HL-60 (cell line): ENCODE data around the gene SPEN.

Experiments
- DNase-seq, 2 experiments: peaks; one replicate each; pipeline ENCODE4 v3.0.0-alpha.2; 2010 to 2020; ENCODE audit warnings: low read depth in 1 of 2, low spot score in 1 of 2
- H3K27ac ChIP-seq: fragments of 250-450 bp; sonication (Bioruptor Pico); replicated peaks from 2 replicates; pipeline ENCODE4 v1.5.1; 2020; ENCODE audit warnings: mild to moderate bottlenecking, moderate library complexity
- H3K27me3 ChIP-seq: fragments of 250-450 bp; sonication (Bioruptor Pico); 2 replicates; pipeline ENCODE4 v1.5.1; 2021; ENCODE audit warnings: mild to moderate bottlenecking, moderate library complexity; ENCODE audit not compliant: insufficient read depth, poor library complexity, severe bottlenecking
- H3K4me3 ChIP-seq: replicated peaks from 2 replicates; pipeline ENCODE4 v1.5.1; 2011; ENCODE audit warnings: mild to moderate bottlenecking, control low read depth, low read length; ENCODE audit not compliant: insufficient read depth
- GABPA ChIP-seq: IDR thresholded peaks from 2 replicates; pipeline ENCODE4 v1.6.1; 2012; ENCODE audit warnings: low read depth
- POLR2AphosphoS5 ChIP-seq: IDR thresholded peaks from 2 replicates; pipeline ENCODE4 v1.6.1; 2012; ENCODE audit warnings: low read depth
- SPI1 ChIP-seq: IDR thresholded peaks from 2 replicates; pipeline ENCODE4 v1.6.1; 2012; ENCODE audit warnings: low read depth, mild to moderate bottlenecking, borderline replicate concordance
- TF ChIP-seq, protein P1 (sequence below): IDR thresholded peaks from 2 replicates; pipeline ENCODE4 v1.6.1; 2012; ENCODE audit warnings: low read depth; ENCODE audit not compliant: insufficient replicate concordance
- TF ChIP-seq, protein P2 (sequence below): IDR thresholded peaks from one replicate; pipeline ENCODE4 v1.5.1; 2011; ENCODE audit warnings: low read length, control low read depth, inconsistent platforms; ENCODE audit not compliant: insufficient read depth

SPEN gene

DNA sequence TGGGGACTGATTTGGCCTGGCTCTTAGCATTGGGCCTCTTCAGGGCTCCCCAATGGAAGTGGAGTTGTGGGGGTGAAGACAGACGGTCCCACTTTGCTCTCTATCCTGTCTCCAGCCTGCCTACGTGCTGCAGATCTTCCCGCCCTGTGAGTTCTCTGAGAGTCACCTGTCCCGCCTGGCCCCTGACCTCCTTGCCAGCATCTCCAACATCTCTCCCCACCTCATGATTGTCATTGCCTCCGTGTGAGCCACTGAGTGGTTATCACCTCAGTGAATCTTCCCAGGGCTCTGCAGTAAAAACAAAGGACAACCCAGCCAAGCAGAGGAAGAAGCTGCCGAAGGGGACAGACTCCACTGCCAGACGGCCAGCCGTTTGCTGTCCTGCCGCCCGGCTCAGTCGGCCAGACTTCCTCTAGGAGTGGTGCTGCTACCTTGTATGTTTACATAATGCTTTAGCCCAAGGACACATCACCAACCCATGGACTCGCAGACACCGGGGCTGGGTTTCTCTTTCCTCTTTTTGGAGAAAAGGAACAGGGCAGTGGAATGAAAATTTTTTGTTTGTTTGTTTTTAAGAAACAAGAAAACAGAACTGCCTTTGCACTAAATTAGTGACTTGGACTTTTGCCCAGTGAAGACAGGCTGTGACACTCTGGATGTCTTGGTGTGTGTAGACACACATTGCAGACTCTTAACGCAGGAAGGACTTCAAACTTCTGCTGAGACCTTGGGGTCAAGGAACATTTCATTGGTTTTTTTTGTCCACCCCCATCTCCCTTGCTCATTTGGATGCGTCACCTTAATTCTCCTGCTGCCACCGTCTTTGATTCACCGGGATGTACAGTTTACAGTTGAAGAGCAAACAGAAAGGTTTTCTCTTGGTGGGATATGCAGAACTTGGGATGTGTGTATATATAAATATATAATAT lies 91.9 kb downstream of the SPEN start:
- H3K27ac ChIP-seq: no peak overlapping the region
- no peak overlapping the region for H3K4me3 ChIP-seq
- no peak for DNase-seq
- no peaks in the 10 kb centered on the region for H3K27me3 ChIP-seq
- peak; percentile 19; the same call in 1 of the 2 replicates for TF ChIP-seq POLR2AphosphoS5
- TF ChIP-seq SPI1: no peak

DNA sequence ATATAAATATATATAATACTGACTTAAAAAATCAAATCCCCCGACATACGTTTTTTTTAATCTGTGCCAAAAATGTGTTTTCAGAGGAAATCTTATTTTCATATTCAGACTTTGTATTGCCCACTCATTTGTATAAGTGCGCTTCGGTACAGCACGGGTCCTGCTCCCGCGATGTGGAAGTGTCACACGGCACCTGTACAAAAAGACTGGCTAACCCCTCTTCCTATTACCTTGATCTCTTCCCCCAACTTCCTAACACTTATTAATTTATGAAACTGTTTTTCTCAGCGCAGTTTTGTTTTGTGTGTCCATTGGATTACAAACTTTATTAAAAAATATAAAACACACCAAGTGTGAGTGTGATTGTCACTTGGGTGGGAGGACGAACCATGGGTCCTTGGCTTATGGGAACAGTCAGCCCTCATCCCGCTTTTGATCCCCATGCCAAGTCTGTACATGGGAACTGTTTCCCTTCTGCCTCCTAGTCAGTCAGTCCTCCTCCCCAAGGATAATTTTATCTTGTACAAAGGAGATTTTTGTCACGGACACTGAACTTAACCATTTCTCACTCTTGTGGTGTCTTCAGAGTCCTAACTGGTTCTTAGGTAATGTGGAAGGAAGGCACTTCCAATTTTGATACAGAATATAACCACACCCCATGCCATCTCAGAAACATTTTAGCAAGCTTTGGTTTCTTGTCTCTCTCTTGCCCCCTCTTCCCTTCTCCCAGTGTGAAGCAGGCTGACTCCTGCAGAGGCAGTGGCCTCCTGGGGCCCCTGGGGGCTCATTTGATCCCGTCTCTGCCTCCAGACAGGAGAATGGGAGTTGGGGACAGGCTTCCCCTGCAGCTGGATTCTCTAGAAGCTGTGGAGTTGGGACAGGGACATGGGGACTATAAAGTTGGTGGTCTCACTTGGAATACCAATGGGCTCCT lies 92.9 kb downstream of the SPEN start:
- no peak for DNase-seq

DNA sequence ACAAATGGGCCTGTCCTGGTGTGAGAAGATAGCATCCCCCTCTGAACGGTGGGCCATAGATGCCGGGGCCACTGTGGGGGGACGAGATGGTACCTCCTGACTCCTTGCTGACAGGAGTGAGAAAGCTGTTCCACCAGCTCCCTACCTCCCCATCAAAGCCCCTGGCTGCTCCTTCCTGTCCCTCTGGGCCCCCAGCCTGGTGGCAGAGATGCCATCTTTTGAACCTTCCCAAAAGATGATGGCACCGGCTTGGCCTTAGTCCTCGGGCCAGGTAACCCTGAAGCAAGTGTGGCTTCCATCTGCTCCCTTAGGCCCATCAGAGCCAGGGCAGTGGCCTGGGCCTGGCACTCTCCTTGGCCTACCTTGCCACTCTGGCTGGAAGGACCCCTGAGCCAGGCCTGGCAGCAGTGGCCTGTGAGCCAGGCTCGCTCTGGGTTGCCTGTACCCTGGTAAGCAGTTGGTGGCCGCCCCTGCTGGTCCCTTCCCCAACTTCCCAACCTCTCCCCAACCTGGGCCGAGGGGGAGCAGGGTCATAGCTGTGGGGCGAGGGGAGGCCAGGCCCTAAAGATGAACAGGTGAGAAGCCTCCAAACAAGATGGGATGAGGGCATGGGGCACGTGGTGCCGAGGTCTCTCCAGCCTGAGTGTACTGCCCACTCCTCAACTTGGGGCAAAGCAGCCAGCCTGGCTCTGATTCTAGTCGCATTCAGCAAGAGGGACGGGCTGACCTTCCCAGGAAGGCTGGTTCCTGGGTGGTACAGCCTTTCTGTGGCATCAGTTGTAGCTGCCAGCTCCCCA lies 93.7 kb downstream of the SPEN start:
- Histone ChIP-seq H3K27me3 (no peaks in the 10 kb centered on the region), H3K27ac (no peak overlapping the region), H3K4me3 (no peak overlapping the region)
- no peak for DNase-seq
- TF ChIP-seq, protein P1, sequence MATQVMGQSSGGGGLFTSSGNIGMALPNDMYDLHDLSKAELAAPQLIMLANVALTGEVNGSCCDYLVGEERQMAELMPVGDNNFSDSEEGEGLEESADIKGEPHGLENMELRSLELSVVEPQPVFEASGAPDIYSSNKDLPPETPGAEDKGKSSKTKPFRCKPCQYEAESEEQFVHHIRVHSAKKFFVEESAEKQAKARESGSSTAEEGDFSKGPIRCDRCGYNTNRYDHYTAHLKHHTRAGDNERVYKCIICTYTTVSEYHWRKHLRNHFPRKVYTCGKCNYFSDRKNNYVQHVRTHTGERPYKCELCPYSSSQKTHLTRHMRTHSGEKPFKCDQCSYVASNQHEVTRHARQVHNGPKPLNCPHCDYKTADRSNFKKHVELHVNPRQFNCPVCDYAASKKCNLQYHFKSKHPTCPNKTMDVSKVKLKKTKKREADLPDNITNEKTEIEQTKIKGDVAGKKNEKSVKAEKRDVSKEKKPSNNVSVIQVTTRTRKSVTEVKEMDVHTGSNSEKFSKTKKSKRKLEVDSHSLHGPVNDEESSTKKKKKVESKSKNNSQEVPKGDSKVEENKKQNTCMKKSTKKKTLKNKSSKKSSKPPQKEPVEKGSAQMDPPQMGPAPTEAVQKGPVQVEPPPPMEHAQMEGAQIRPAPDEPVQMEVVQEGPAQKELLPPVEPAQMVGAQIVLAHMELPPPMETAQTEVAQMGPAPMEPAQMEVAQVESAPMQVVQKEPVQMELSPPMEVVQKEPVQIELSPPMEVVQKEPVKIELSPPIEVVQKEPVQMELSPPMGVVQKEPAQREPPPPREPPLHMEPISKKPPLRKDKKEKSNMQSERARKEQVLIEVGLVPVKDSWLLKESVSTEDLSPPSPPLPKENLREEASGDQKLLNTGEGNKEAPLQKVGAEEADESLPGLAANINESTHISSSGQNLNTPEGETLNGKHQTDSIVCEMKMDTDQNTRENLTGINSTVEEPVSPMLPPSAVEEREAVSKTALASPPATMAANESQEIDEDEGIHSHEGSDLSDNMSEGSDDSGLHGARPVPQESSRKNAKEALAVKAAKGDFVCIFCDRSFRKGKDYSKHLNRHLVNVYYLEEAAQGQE: no peak
- TF ChIP-seq, protein P2, sequence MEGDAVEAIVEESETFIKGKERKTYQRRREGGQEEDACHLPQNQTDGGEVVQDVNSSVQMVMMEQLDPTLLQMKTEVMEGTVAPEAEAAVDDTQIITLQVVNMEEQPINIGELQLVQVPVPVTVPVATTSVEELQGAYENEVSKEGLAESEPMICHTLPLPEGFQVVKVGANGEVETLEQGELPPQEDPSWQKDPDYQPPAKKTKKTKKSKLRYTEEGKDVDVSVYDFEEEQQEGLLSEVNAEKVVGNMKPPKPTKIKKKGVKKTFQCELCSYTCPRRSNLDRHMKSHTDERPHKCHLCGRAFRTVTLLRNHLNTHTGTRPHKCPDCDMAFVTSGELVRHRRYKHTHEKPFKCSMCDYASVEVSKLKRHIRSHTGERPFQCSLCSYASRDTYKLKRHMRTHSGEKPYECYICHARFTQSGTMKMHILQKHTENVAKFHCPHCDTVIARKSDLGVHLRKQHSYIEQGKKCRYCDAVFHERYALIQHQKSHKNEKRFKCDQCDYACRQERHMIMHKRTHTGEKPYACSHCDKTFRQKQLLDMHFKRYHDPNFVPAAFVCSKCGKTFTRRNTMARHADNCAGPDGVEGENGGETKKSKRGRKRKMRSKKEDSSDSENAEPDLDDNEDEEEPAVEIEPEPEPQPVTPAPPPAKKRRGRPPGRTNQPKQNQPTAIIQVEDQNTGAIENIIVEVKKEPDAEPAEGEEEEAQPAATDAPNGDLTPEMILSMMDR: no peak
- no peak for TF ChIP-seq GABPA
- TF ChIP-seq SPI1: no peak
- no peak; the same call in 1 of the 2 replicates for TF ChIP-seq POLR2AphosphoS5

More for the DNA sequence above, 92.9 kb downstream of the SPEN start:
- TF ChIP-seq POLR2AphosphoS5: no peak; the same call in 1 of the 2 replicates
- TF ChIP-seq, protein P2: no peak
- no peak for TF ChIP-seq SPI1
- TF ChIP-seq GABPA: no peak
- TF ChIP-seq, protein P1: no peak
- no peak overlapping the region for H3K4me3 ChIP-seq
- H3K27me3 ChIP-seq: no peaks in the 10 kb centered on the region
- H3K27ac ChIP-seq: no peak overlapping the region
